Ecto neural progenitor cell (in vitro differentiated cells): Measurements from ENCODE around the gene MAP2K1.
"Not testable (repeated sequence)": the region's sequence is repeated elsewhere in the genome, so short reads cannot be mapped to it uniquely, and the experiment has no call there.

Experiments
- DNase-seq: peaks from one replicate; pipeline ENCODE4 v3.0.0-alpha.2; 2018; ENCODE audit warnings: low spot score

MAP2K1 gene

DNA sequence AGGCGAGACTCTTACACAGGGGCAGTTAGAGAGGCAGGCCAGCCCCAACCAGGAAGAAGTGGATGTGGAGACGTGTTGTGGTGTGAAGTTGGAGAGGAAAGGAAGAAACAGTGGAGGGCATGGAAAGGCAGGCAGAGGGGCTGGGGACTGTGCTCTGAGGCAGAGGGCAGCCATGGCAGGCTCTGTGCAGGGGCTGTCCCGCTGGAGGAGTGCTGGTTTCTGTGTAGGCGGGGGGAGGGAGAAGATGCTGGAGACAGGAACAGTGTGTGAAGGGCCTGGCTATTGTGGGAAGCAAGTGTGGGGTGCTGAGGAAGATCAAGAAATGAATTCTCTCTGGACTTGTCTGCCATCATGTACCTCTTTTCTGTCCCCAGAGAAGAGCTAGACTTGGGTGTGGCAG is 89.8 kb downstream of the MAP2K1 start:
- no peak for DNase-seq

DNA sequence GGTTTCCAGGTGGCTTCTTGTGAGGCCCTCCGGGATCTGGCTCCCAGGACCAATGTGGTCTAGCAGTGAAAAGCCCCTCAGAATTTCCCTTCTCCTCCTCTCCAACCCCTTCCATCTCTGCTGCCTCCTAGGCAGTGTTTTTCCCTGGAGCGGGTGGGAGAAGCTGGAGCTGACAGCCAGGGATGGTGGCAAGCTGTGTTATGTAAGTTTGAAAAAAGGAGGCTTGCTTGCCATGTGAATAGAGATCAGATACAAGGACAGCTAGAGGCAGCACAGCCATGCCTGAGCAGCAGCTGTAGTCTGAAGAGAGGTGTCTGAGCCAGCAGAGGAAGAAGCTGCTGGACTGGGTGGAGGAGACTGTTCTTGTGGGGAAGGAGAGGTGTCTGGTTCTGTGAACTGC is 90.3 kb downstream of the MAP2K1 start:
- DNase-seq, result no peak

DNA sequence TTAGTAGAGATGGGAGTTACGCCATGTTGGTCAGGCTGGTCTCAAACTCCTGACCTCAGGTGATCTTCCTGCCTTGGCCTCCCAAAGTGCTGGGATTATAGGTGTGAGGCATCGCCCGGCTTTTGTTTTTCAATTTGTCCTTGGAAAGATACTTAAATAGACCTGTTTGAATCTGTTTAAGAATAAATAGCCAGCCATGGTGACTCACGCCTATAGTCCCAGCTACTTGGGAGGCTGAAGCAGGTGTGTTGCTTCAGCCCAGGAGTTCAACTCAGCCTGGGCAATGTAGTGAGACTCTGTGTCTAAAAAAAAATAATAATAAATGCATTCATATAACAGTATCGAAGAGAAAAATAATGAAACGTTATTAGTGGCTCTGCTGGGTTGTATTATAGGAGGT is 93.6 kb downstream of the MAP2K1 start:
- DNase-seq, result no peak

DNA sequence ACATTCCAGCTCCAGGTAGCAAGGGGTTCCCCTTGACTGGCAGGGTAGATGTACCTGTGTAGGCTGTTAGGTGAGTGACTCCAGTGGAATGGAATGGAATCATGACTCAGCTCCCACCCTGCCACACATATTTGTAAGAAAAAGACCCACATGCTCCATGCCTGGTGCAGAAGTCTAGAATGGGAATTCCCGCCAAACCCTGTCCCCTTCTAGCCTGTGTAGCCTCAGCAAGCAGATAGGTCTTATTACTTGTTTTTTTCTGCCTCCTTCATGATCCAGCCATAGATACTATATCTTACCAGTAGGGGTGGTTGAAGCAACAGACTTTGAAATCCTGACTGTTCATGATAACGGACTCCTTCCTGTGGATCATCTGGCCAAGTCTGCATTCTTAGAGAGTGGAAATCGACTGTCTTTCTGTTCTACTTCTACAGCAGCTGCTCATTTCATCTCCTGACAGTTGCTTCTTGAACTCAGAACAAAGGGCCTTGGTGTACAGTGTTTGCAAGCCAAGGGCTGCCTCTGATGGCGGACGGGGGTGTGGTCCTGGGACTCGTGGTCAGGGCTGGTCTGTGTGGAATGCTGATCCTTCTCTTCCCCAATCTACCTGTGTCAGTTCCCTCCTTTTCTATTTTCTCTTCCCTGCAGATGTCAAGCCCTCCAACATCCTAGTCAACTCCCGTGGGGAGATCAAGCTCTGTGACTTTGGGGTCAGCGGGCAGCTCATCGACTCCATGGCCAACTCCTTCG is 94.6 kb downstream of the MAP2K1 start:
- no peak for DNase-seq

DNA sequence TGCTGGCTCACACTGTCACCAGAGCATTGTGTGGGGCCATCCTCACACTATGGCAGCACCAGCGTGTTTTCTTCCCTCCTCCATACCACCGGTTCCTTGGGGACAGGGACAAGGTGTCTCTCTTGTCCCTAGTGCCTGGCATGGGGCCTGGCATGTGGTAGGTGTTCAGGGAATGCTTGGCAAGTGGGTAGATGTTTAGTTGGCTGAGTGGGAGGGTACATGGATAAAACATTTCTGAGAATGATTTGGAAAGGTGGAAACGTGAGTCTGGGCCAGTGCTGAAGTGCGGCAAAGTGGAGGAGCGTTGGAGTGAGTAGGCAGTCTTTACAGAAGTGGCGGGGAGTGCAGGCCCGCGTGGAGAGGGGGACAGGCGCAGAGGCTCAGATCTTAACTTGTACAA is 95.8 kb downstream of the MAP2K1 start:
- no peak for DNase-seq

DNA sequence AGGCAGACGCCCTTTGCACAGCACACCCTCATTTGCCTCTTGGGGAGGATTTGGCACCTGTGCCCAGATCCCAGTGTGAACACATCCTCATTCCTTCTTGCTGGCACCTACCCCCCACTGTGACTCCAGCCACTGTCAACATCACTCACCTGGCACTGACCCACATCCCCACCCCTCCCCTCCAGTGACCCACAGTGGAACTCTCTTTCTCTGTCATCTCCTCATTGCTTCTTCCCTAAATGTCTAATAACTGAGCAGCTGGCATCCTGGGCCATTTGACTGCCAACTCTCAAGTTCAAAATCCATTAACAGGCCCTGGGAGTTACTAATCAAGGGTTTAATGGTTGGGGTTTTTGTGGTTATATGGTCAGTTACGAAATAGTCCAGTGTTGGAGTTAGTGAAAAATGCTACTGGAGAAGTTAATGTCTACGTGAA is 96.4 kb downstream of the MAP2K1 start:
- no peak for DNase-seq

DNA sequence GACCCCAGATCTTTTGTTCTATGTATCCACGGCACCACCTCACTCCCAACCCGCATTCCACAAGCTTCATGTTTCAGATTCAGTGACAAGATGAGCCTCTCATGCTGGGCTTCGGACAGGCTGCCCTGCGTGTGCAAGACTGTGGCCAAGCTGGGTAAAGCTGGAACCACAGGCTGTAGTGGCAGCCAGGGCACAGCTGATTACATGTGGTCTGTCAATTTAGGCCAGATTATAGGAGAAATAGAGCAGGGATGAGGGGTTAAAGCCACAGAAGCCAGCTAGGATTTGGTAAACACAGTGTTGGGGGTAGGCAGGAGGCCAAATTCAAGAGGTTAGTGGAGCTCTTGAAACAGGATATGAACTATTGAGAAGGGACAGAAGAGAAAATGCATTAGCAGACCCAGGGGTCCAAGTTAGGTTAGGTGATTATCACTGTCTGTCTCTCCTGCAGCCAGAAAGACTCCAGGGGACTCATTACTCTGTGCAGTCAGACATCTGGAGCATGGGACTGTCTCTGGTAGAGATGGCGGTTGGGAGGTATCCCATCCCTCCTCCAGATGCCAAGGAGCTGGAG is 97.9 kb downstream of the MAP2K1 start:
- DNase-seq, result no peak

DNA sequence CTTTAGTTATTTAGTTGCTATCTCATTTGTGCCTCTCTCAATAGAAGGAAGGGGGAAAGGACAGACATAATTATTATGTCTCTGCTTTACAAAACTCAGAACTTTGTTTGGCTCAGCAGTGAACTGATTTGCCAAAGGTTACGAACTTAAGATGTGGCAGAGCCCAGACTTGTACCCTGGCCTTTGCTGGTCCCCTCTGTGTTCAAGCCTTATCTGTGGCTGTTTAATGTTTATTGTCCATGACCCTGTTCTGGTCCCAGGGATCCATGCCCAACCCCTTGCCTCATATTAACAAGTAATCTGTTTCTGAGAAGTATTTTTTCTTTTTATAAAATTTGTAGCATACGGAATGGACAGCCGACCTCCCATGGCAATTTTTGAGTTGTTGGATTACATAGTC is 100.2 kb downstream of the MAP2K1 start:
- no peak for DNase-seq

DNA sequence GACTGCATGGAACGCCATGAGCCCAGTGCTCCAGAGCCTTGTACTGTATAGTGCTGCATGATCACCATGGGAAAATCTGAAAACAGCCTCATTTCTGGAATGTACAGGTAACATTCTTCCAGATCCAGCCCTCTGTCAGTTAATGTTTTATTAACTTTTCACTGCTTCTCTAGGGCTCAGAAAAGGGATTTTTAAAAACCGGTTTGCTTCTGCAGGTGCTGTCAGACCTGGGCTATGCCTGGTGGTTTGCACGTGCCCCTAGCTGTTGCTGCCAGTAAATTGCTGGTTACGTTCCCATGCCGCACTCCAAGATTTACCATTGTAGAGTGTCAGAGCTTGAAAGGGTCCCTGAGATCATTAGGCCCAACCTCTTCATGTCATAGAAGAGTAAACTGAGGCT is 101.8 kb downstream of the MAP2K1 start:
- no peak for DNase-seq

DNA sequence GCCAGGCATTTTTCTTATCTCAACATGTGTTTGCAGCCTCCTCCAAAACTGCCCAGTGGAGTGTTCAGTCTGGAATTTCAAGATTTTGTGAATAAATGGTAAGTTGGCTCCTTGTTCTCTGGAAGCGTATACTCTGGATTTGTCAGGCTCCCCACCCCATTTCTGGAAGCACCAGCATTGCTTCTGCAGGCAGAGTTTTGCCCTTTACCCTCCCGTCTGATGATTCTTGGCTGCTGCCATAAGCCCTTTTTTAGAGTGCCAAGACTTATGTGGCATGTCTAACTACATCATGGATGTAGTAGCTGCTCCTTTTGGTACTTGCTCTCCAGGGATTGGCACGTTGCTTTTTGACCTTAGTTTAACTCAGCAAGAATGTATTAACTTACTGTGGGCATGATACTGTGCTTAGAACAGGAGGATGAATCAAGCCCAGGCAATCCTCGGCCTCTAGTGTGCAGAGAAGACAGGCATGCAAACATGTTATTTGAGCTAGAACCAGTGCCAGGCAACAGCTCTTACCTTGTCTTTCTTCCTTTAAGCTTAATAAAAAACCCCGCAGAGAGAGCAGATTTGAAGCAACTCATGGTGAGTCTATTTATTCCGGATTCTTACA is 102.6 kb downstream of the MAP2K1 start:
- DNase-seq, result no peak

DNA sequence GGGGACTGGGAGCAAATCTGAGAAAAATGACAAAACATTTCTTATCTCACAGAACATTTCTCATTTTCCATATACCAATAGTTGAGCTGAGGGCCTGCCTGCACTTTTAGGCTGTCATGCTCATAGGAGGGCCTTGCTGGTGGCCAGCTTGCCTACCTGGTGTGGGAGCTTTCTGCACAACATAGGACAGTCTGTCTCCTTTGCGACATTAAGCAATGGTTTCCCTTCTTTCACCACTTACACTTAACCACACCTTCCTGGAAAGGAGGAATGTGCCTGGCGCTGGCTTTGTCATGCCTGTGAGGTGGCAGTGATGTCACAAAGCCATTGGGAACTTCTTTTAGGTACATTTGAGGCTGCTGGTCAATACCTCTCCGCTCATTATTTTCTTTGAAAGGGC is 105.1 kb downstream of the MAP2K1 start:
- no peak for DNase-seq

DNA sequence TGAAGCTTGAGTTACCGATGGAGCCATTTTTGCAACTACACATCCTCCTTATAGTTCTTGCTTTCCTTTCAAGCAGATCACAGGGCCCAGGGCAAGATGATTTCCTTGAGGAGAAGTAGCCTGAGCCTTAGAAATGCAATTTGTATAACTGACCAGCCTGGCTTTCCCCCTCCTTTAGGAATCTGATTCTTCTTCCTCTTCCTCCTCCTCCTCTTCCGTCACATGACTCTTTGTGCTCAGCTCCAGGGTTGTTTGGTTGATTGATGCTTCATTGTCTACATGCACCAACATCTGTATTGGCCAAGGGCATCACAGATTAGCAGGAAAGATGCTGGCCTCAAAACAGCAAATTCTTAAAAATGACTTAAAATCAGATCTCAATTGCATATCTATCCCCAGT is 107.5 kb downstream of the MAP2K1 start:
- no peak for DNase-seq

DNA sequence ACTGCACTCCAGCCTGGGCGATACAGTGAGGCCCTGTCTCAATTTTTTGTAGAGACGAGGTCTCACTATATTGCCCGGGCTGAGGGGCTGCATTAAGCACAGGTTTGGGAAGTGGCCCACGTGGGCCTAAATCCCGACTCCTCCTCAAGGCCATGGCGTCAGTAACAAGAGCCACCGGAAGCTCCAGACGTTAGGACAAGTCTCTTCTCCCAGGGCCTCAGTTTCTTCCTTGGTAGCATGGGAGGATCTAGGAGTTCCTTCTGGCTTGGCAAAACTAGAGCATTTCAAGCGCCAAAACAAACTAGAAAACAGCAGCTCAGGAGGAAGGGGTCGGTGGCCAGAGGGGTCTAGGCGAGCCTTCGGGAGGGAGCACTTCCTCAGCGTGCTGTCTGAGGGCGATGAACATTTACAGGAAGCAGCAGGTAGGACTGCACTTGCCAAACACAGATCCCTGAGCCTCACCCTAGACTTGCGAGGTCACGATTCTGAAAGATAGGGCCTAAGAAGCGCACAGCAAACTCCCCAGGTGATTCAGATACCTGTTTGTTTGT is 110.3 kb downstream of the MAP2K1 start:
- DNase-seq, result peak; percentile 54

DNA sequence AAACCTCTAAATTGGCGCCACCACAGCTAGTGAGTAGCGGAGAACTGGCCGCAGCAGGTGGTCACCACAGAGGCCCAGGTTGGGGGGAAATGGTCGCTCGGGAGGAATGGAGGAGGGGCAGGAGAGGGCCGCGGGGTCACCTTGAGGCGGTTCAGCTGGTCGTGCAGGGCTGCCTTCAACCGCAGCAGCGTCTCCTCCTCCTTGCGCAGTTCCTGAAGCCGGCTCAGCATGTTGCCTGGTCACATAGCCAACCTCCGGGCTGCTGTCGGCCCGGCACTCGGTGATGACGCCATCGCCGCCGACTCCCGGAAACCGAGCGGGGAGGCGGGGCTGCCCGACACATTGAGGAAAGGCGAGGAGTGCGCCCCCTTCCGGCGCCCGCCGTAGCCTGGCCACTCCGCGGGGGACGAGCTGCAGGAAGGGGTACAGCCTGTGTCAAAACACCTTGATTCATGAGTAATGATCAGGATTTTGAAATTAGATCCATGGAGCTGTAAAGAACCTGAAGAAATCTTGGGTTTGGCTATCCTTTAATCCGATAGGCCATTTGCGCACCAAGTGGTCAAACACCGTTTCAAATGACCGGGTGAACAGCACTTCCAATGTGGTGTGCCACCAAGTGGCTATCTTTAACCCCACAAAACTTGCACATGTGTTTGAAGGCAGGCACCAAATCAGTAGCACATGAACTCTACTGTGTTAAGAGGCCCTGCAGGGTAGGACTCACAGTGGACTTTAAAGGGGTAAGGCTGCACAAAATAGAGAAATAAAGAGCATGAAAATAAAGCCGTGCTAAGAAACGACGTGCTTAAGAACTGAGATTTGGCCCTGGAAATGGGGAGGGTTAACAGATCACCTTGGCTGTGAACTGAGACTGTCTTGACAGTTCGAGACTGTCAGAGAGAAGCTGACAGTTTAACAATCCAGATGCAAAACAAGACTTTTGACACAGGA is 111.1 kb downstream of the MAP2K1 start, which contains the start of gene SNAPC5:
SNAPC5 (minus strand) TSS at position 261 of the 954 bp plus-strand sequence; CDS start at position 230, 31 bp downstream.
- DNase-seq, result peak; percentile 99

DNA sequence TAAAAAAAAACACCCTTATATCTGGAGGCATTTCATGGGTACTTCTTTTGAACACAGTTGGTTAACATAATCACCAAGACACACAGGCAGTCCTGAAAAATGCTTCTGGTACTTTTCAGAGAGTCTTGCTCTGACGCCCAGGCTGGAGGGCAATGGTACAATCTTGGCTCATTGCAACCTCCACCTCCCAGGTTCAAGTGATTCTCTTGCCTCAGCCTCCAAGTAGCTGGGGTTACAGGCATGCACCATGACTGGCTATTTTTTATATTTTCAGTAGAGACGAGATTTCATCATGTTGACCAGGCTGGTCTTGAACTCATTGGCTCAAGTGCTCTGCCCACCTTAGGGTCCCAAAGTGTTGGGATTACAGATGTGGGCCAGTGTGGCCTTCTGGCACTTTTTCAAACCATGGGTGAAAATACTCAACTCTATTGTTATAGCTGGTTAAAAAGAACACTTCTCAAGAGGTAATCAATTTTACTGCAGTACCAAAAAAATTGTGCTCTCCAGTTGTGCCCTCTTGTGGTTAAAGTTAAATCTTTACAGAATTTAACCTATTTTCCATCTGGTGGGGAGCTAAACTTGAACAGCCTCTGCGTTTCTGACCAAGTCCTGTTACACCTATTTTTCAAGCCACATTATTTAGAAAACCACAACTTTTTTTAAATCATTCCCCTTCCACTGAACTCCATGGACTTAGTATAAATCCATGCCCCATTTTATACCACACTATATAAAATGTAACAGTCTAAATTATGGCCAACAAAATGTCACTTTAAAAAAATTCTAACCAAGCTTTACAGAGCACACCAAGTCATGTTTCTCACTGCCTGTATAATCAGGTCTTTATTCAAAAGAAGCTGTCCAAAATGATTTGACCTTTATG is 112.0 kb downstream of the MAP2K1 start:
- DNase-seq, result no peak

DNA sequence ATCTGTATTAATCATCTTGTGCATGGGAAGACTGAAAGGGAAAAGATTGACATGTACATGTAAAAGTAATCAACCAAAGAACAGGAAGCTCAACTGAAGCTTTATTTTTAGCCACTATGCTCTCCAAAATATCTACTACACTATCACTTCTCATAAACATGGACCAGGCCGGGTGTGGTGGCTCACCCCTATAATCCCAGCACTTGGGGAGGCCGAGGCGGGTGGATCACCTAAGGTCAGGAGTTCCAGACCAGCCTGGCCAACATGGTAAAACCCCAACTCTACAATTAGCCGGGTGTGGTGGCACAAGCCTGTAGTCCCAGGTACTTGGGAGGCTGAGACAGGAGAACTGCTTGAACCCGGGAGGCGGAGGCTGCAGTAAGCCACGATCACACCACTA is 113.6 kb downstream of the MAP2K1 start:
- not testable (repeated sequence) for DNase-seq

DNA sequence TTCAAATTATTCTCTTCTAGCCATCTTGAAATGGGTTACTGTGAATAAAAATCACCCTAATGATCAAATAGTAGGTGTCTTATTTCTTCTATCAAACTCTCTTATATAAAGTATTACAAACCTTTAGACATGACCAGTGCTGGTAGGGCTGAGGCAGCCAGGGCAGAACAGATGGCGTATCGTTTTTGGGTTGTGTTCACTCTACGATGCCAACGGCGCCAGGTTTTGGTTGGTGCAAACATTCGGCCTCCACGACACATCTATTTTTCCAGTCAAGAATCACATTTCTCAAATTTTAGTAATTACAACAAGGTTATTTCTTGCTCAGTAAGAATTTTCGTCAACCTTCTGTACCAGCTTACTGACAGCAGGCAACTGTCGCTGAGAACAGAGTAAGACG is 115.8 kb downstream of the MAP2K1 start:
- DNase-seq, result no peak

DNA sequence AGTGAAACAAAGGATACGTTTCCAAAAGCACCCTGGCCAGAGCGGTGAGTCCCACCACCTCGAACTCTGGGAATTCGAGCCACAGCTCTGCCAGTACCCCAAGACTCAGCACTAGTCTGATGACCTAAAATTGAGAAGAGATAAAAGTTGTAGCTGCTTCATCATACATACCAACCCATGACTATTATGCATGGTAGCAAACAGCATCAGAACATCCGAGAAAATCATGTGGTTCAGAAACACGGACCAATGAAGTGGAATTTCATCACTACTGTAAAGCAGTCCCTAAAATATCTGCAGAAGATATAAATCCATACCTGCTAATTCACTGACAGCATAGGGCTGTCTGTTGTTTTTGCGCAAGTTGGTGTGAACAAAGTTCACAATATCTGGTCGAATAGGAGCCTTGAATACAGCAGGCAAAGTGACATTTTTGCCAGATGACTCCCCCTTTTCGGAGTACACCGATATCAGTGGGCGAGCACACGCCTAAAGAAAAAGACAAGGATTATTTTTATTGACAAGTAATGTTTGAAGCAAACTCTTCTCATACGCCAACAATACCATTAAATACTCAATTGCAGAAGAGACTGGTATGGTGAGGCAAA is 116.4 kb downstream of the MAP2K1 start:
- not testable (repeated sequence) for DNase-seq

DNA sequence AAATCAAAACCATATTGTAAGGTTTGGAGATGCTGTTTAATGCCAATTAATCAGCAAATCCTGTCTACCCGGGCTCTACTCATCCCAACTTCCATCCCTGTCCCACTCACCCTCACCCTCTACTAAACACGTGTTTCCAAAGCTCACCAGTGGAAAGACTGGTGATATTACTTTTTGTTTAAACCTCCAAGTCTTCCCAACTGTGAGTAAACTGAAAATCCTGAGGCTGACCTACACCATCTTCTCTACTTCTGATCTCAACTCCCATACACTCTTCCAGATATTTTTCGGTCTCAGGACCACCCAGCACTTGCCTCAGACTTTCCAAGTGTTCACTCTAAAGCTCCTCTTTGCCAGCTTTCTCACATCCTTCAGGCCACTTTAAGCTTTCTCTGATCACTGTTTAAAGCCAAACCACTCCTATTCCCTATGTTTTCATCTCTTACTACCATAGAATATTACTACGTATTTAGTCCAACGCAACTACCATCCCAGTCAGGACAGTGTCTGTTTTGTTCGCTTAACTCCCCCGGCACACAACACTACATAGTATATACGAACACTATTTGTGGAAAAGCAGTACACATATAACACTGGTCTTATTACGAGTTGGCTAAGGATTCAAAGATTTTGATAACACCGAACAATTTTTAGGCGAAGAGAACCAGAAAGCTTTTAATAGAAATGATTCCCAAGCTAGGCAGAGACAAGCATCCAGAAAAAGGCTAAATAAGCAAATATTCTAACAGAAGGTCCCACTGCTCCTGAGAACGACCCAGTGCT is 117.3 kb downstream of the MAP2K1 start:
- DNase-seq, result no peak
